H9 (cell line): Measurements from ENCODE around the gene MINPP1. TPM values are rescaled to one million over a fixed set of nuclear protein-coding genes. Genes with fewer than 3 reads are reported as not detected.

Source experiments
- DNase-seq: peaks from one replicate; pipeline ENCODE4 v3.0.0-alpha.2; 2017
- H2AFZ ChIP-seq: one replicate; pipeline ENCODE4 v1.6.1; 2013; ENCODE audit warnings: mild to moderate bottlenecking, low read length, control low read depth, moderate library complexity
- H2AK5ac ChIP-seq: 2 replicates; pipeline ENCODE4 v1.6.1; 2013; ENCODE audit warnings: low read length, control low read depth, mixed read lengths; ENCODE audit not compliant: insufficient read length
- H2BK120ac ChIP-seq: one replicate; pipeline ENCODE4 v1.6.1; 2013; ENCODE audit warnings: low read depth, mild to moderate bottlenecking, low read length, control low read depth, inconsistent platforms; ENCODE audit not compliant: poor library complexity, severe bottlenecking
- H2BK12ac ChIP-seq: 2 replicates; pipeline ENCODE4 v1.6.1; 2013; ENCODE audit warnings: low read length, control low read depth, mixed read lengths, low read depth; ENCODE audit not compliant: insufficient read length
- H2BK15ac ChIP-seq: 2 replicates; pipeline ENCODE4 v1.6.1; 2013; ENCODE audit warnings: low read depth, low read length, control low read depth
- H2BK20ac ChIP-seq: one replicate; pipeline ENCODE4 v1.6.1; 2013; ENCODE audit warnings: low read depth, mild to moderate bottlenecking, low read length, control low read depth, inconsistent platforms; ENCODE audit not compliant: poor library complexity, severe bottlenecking
- H2BK5ac ChIP-seq: 2 replicates; pipeline ENCODE4 v1.6.1; 2013; ENCODE audit warnings: low read length, control low read depth, mixed read lengths; ENCODE audit not compliant: insufficient read length
- H3K14ac ChIP-seq: 2 replicates; pipeline ENCODE4 v1.6.1; 2013; ENCODE audit warnings: low read length, control low read depth; ENCODE audit not compliant: insufficient read depth
- H3K18ac ChIP-seq: 2 replicates; pipeline ENCODE4 v1.6.1; 2013; ENCODE audit warnings: low read depth, mild to moderate bottlenecking, mixed read lengths, low read length, control low read depth; ENCODE audit not compliant: insufficient read length
- H3K23ac ChIP-seq: 2 replicates; pipeline ENCODE4 v1.6.1; 2013; ENCODE audit warnings: low read length, control low read depth, mixed read lengths, low read depth; ENCODE audit not compliant: insufficient read length
- H3K23me2 ChIP-seq: 2 replicates; pipeline ENCODE4 v1.6.1; 2013; ENCODE audit warnings: low read depth, mild to moderate bottlenecking, mixed read lengths, low read length, control low read depth; ENCODE audit not compliant: insufficient read length, poor library complexity, severe bottlenecking
- H3K27ac ChIP-seq: 2 replicates; pipeline ENCODE4 v1.5.1; 2013; ENCODE audit warnings: low read length, control low read depth, mixed read lengths, low read depth; ENCODE audit not compliant: insufficient read length
- H3K27me3 ChIP-seq: 2 replicates; pipeline ENCODE4 v1.6.1; 2013; ENCODE audit warnings: low read length, control low read depth, inconsistent platforms; ENCODE audit not compliant: insufficient read depth
- H3K4ac ChIP-seq: 2 replicates; pipeline ENCODE4 v1.6.1; 2013; ENCODE audit warnings: low read depth, mild to moderate bottlenecking, control low read depth, inconsistent platforms, low read length, moderate library complexity
- H3K4me1 ChIP-seq: 2 replicates; pipeline ENCODE4 v1.6.1; 2013; ENCODE audit warnings: low read length, control low read depth, inconsistent platforms; ENCODE audit not compliant: insufficient read depth
- H3K4me2 ChIP-seq: 2 replicates; pipeline ENCODE4 v1.6.1; 2013; ENCODE audit warnings: low read length, control low read depth, mixed read lengths; ENCODE audit not compliant: insufficient read length, insufficient read depth
- H3K56ac ChIP-seq: 2 replicates; pipeline ENCODE4 v1.6.1; 2013; ENCODE audit warnings: low read depth, mild to moderate bottlenecking, mixed read lengths, low read length, control low read depth; ENCODE audit not compliant: insufficient read length
- H3K79me1 ChIP-seq: 2 replicates; pipeline ENCODE4 v1.6.1; 2013; ENCODE audit warnings: low read depth, mild to moderate bottlenecking, moderate library complexity, low read length, control low read depth, inconsistent platforms; ENCODE audit not compliant: insufficient read depth, poor library complexity, severe bottlenecking
- H3K79me2 ChIP-seq: 2 replicates; pipeline ENCODE4 v1.6.1; 2013; ENCODE audit warnings: low read length, control low read depth, inconsistent platforms; ENCODE audit not compliant: insufficient read depth
- H3K9ac ChIP-seq: 2 replicates; pipeline ENCODE4 v1.6.1; 2013; ENCODE audit warnings: low read length, control low read depth, mixed read lengths; ENCODE audit not compliant: insufficient read length; ENCODE audit errors: extremely low read depth
- H3K9me3 ChIP-seq: one replicate; pipeline ENCODE4 v1.6.1; 2013; ENCODE audit warnings: low read depth, low read length, inconsistent platforms; ENCODE audit not compliant: control insufficient read depth
- H3T11ph ChIP-seq: one replicate; pipeline ENCODE4 v1.6.1; 2013; ENCODE audit warnings: mild to moderate bottlenecking, low read length, control low read depth, inconsistent platforms
- H4K20me1 ChIP-seq: one replicate; pipeline ENCODE4 v1.6.1; 2013; ENCODE audit not compliant: control insufficient read depth, insufficient read length, insufficient read depth
- H4K5ac ChIP-seq: 2 replicates; pipeline ENCODE4 v1.6.1; 2013; ENCODE audit warnings: low read depth, mild to moderate bottlenecking, mixed read lengths, low read length, control low read depth; ENCODE audit not compliant: insufficient read length
- H4K8ac ChIP-seq: replicated peaks from 2 replicates; pipeline ENCODE4 v1.6.1; 2013; ENCODE audit warnings: low read length, control low read depth, mixed read lengths, low read depth; ENCODE audit not compliant: insufficient read length
- H4K91ac ChIP-seq: 2 replicates; pipeline ENCODE4 v1.6.1; 2013; ENCODE audit warnings: low read depth, mild to moderate bottlenecking, moderate library complexity, mixed read lengths, low read length, control low read depth; ENCODE audit not compliant: insufficient read length
- H3K27ac Mint-ChIP-seq, 3 experiments: 2 replicates in 2 of 3; 3 replicates in 1 of 3; pipeline ENCODE4 v1.8.0; 2020 to 2021; ENCODE audit warnings: mixed read lengths in 3 of 3, mild to moderate bottlenecking in 1 of 3, moderate library complexity in 1 of 3
- H3K27me3 Mint-ChIP-seq: 2 replicates; pipeline ENCODE4 v1.8.0; 2021; ENCODE audit warnings: low read depth, mild to moderate bottlenecking, moderate library complexity, mixed read lengths
- H3K36me3 Mint-ChIP-seq, 3 experiments: 2 replicates in 2 of 3; 3 replicates in 1 of 3; pipeline ENCODE4 v1.8.0; 2020 to 2021; ENCODE audit warnings: low read depth in 3 of 3, mixed read lengths in 3 of 3; ENCODE audit not compliant: insufficient read depth in 1 of 3
- H3K4me1 Mint-ChIP-seq, 2 experiments: 2 replicates each; pipeline ENCODE4 v1.8.0; 2020; ENCODE audit warnings: mixed read lengths in 2 of 2
- H3K4me3 Mint-ChIP-seq, 2 experiments: 2 replicates in 1 of 2; 3 replicates in 1 of 2; pipeline ENCODE4 v1.8.0; 2020 to 2021; ENCODE audit warnings: mild to moderate bottlenecking in 2 of 2, mixed read lengths in 2 of 2, moderate library complexity in 1 of 2
- H3K9me3 Mint-ChIP-seq, 2 experiments: 2 replicates in 1 of 2; 3 replicates in 1 of 2; pipeline ENCODE4 v1.8.0; 2020; ENCODE audit warnings: mild to moderate bottlenecking in 2 of 2, mixed read lengths in 2 of 2, moderate library complexity in 1 of 2
- CTCF ChIP-seq: fragments of 200-600 bp; sonication (generic); conservative IDR thresholded peaks from 3 replicates; pipeline ENCODE4 v1.8.0; 2021; ENCODE audit warnings: antibody characterized with exemption, mild to moderate bottlenecking
- WGBS: extraction: QIAGEN DNeasy Blood & Tissue Kit; methylation state at CpG from one replicate; pipeline ENCODE4 v1.1.7; 2013; ENCODE audit warnings: missing lambda C conversion rate, low lambda C conversion rate, mixed read lengths; ENCODE audit not compliant: insufficient read length; ENCODE audit errors: extremely low coverage; 5-methylcytosine and 5-hydroxymethylcytosine counted together
- total RNA-seq: library from RNA; stranded (reverse); gene quantifications from 2 replicates; pipeline ENCODE4 v1.2.1, GENCODE V29; 2021

MINPP1 gene
- total RNA-seq, 1 experiment from 2014 or later: 30.3 TPM

DNA sequence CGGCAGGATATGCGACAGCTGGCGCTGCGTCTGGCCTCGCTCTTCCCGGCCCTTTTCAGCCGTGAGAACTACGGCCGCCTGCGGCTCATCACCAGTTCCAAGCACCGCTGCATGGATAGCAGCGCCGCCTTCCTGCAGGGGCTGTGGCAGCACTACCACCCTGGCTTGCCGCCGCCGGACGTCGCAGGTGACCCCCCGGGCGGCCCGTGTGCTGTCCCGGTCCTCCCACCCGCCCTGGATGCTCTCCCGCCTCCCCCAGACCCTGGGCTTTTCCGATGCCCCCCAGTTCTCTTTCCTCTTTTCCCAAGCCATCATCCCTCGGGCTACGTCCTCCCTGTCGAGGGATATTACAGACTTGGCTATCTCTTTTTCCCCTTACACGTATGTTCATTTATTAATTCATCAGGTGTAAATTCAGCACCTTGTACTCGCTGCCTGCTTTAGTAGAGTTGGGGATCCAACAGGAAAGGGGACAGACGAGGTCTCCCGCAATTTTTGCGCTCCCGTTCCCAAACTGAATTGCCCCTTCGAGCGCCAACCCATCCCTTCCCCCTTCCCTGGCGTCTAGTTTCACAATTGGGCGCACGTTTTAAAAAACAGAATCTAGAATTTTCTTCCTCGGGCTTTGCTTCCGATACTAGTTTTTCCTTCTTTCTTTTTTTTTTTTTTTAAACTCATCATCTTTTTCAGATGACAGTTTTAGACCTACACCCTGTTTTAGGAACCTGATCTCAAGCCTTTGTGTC lies 846 bp downstream of the MINPP1 start:
- no peak overlapping the region for H2BK12ac ChIP-seq
- TF ChIP-seq CTCF: peak; percentile 69
- no peak overlapping the region for H4K91ac ChIP-seq
- no peak overlapping the region for H3K56ac ChIP-seq
- H3K27me3 ChIP-seq: no peaks in the 10 kb centered on the region
- Mint-ChIP-seq H3K4me3 (peak overlapping the region; percentile 94), H3K9me3 (no peaks in the 10 kb centered on the region), H3K27ac (peak overlapping the region; percentile 38 to 96 (median 78); a peak in 4 of 7 replicates), H3K36me3 (peaks cover 2 to 22% (median 17%) of the 10 kb centered on the region in 3 experiments; a peak in 5 of 7 replicates), H3K27me3 (peaks cover 10% of the 10 kb centered on the region), H3K4me1 (peaks cover 26 to 29% of the 10 kb centered on the region in 2 experiments)
- H2BK5ac ChIP-seq: no peak overlapping the region
- no CpG with 5 or more reads among the region's 41 CpGs for WGBS
- H3T11ph ChIP-seq: no peak overlapping the region
- H2AK5ac ChIP-seq: no peak overlapping the region
- peak overlapping the region; percentile 24 for H2AFZ ChIP-seq
- no peak overlapping the region for H3K27ac ChIP-seq
- no peaks in the 10 kb centered on the region for H3K4me1 ChIP-seq
- H3K4ac ChIP-seq: no peak overlapping the region
- H4K20me1 ChIP-seq: no peaks in the 10 kb centered on the region
- peak; percentile 70 for DNase-seq
- no peak overlapping the region for H2BK120ac ChIP-seq
- H4K5ac ChIP-seq: no peak overlapping the region
- H3K4me2 ChIP-seq: peak overlapping the region; percentile 79
- no peak overlapping the region for H4K8ac ChIP-seq
- peaks cover 2% of the 10 kb centered on the region; the same call in 1 of the 2 replicates for H3K79me2 ChIP-seq
- no peak overlapping the region for H3K23ac ChIP-seq
- peaks cover 3% of the 10 kb centered on the region for H3K23me2 ChIP-seq
- peak overlapping the region; percentile 77 for H3K9ac ChIP-seq
- peak overlapping the region; percentile 64; the same call in 1 of the 2 replicates for H3K14ac ChIP-seq
- no peaks in the 10 kb centered on the region for H3K79me1 ChIP-seq
- no peaks in the 10 kb centered on the region for H3K9me3 ChIP-seq
- H3K18ac ChIP-seq: no peak overlapping the region
- no peak overlapping the region for H2BK15ac ChIP-seq
- no peak overlapping the region for H2BK20ac ChIP-seq
